Inflammatory macrophage treated with lipopolysaccharide for 1 hour (primary cell): Measurements from ENCODE around the gene WDTC1.

Experiments used
- DNase-seq, 2 donors: peaks; one replicate each; pipeline ENCODE4 v3.0.0-alpha.2; 2020 to 2022

Gene WDTC1

GRCh38 chr1:27357281-27358037 is 123.0 kb downstream of the WDTC1 start:
- DNase-seq = peak; percentile 31 to 72
